GM23338 (cell line): ENCODE measurements around the gene PTAFR. TPM values are rescaled to one million over a fixed set of nuclear protein-coding genes. Genes with fewer than 3 reads are reported as not detected.

ENCODE experiments used
- ATAC-seq: fragments of 200-7000 bp; cut with Tn5 transposase; 3 replicates; pipeline ENCODE4 v1.9.1; 2020
- DNase-seq: peaks from one replicate; pipeline ENCODE4 v3.0.0-alpha.2; 2015; ENCODE audit warnings: low spot score
- H2AFZ ChIP-seq: fragments of 200-600 bp; sonication (generic); 2 replicates; pipeline ENCODE4 v1.8.0; 2016; ENCODE audit warnings: antibody characterized with exemption, mild to moderate bottlenecking, moderate library complexity
- H3F3A ChIP-seq: fragments of 200-600 bp; sonication (generic); replicated peaks from 2 replicates; pipeline ENCODE4 v1.8.0; 2017; ENCODE audit warnings: antibody characterized with exemption, mixed run types, low read depth
- H3K27ac ChIP-seq: fragments of 200-600 bp; sonication (generic); 2 replicates; pipeline ENCODE4 v1.6.1; 2016; ENCODE audit warnings: low read depth
- H3K27me3 ChIP-seq: fragments of 200-600 bp; sonication (generic); 2 replicates; pipeline ENCODE4 v1.8.0; 2016; ENCODE audit warnings: mild to moderate bottlenecking, mixed run types, moderate library complexity; ENCODE audit not compliant: insufficient read depth
- H3K36me3 ChIP-seq: fragments of 200-600 bp; sonication (generic); 2 replicates; pipeline ENCODE4 v1.8.0; 2016; ENCODE audit warnings: mild to moderate bottlenecking; ENCODE audit not compliant: insufficient read depth
- H3K4me1 ChIP-seq: fragments of 200-600 bp; sonication (generic); 2 replicates; pipeline ENCODE4 v1.8.0; 2016; ENCODE audit warnings: mild to moderate bottlenecking, moderate library complexity; ENCODE audit not compliant: insufficient read depth
- H3K4me2 ChIP-seq: fragments of 200-600 bp; sonication (generic); 2 replicates; pipeline ENCODE4 v1.7.1; 2017; ENCODE audit warnings: mixed run types
- H3K4me3 ChIP-seq: fragments of 200-600 bp; sonication (generic); 2 replicates; pipeline ENCODE4 v1.6.1; 2016; ENCODE audit warnings: mixed run types
- H3K79me2 ChIP-seq: fragments of 200-600 bp; sonication (generic); replicated peaks from 2 replicates; pipeline ENCODE4 v1.8.0; 2017; ENCODE audit warnings: mild to moderate bottlenecking; ENCODE audit not compliant: insufficient read depth
- H3K9me2 ChIP-seq: fragments of 200-600 bp; sonication (generic); 2 replicates; pipeline ENCODE4 v1.8.0; 2017; ENCODE audit not compliant: insufficient read depth
- H4K20me1 ChIP-seq: fragments of 200-600 bp; sonication (generic); replicated peaks from 2 replicates; pipeline ENCODE4 v1.8.0; 2017; ENCODE audit warnings: mild to moderate bottlenecking; ENCODE audit not compliant: insufficient read depth
- H3K27ac Mint-ChIP-seq: 2 replicates; pipeline ENCODE4 v1.8.0; 2020; ENCODE audit warnings: inconsistent platforms, mild to moderate bottlenecking, moderate library complexity, mixed read lengths
- H3K27me3 Mint-ChIP-seq: 3 replicates; pipeline ENCODE4 v1.8.0; 2022; ENCODE audit warnings: low read depth, mild to moderate bottlenecking, moderate library complexity, mixed read lengths, inconsistent platforms; ENCODE audit not compliant: insufficient read depth, poor library complexity
- H3K36me3 Mint-ChIP-seq: 3 replicates; pipeline ENCODE4 v1.8.0; 2021; ENCODE audit warnings: low read depth, mild to moderate bottlenecking, inconsistent platforms, moderate library complexity, mixed read lengths
- H3K4me1 Mint-ChIP-seq: 3 replicates; pipeline ENCODE4 v1.8.0; 2020; ENCODE audit warnings: mild to moderate bottlenecking, inconsistent platforms, mixed read lengths
- H3K4me3 Mint-ChIP-seq: 3 replicates; pipeline ENCODE4 v1.8.0; 2021; ENCODE audit warnings: moderate library complexity, mild to moderate bottlenecking, inconsistent platforms, mixed read lengths
- H3K9me3 Mint-ChIP-seq: 3 replicates; pipeline ENCODE4 v1.8.0; 2020; ENCODE audit warnings: moderate library complexity, mild to moderate bottlenecking, inconsistent platforms, mixed read lengths
- CREB1 ChIP-seq: fragments of 250-450 bp; sonication (Bioruptor Pico); IDR thresholded peaks from 2 replicates; pipeline ENCODE4 v1.5.0; 2020; ENCODE audit warnings: low read depth, mild to moderate bottlenecking, moderate library complexity
- ETS1 ChIP-seq: IDR thresholded peaks from 2 replicates; pipeline ENCODE4 v1.6.1; 2016; ENCODE audit warnings: antibody characterized with exemption
- EZH2 ChIP-seq: fragments of 200-600 bp; sonication (generic); IDR thresholded peaks from one replicate; pipeline ENCODE4 v1.8.0; 2017; ENCODE audit warnings: antibody characterized with exemption, mild to moderate bottlenecking, low read depth; ENCODE audit not compliant: unreplicated experiment
- EZH2phosphoT487 ChIP-seq: fragments of 200-600 bp; sonication (generic); IDR thresholded peaks from one replicate; pipeline ENCODE4 v1.8.1; 2018; ENCODE audit warnings: antibody characterized with exemption; ENCODE audit not compliant: unreplicated experiment
- JUNB ChIP-seq: IDR thresholded peaks from one replicate; pipeline ENCODE4 v1.6.1; 2016; ENCODE audit warnings: antibody characterized with exemption; ENCODE audit not compliant: unreplicated experiment
- NANOG ChIP-seq: IDR thresholded peaks from 2 replicates; pipeline ENCODE4 v1.6.1; 2016; ENCODE audit warnings: antibody characterized with exemption, borderline replicate concordance
- POLR2AphosphoS5 ChIP-seq: IDR thresholded peaks from 2 replicates; pipeline ENCODE4 v1.6.1; 2016; ENCODE audit warnings: antibody characterized with exemption, low read depth
- STAT1 ChIP-seq: IDR thresholded peaks from one replicate; pipeline ENCODE4 v1.6.1; 2016; ENCODE audit warnings: antibody characterized with exemption; ENCODE audit not compliant: unreplicated experiment
- ZNF114 ChIP-seq: fragments of 250-450 bp; sonication (Bioruptor Pico); IDR thresholded peaks from 2 replicates; pipeline ENCODE4 v1.5.0; 2020; ENCODE audit warnings: mild to moderate bottlenecking, moderate library complexity
- polyA plus RNA-seq: library from polyadenylated mRNA; unstranded; fragments of >200 nt; fragmentation: Nextera tagmentation; extraction: Ambion mirVana; gene quantifications from 2 replicates; pipeline ENCODE4 v1.2.1, GENCODE V29; 2016
- total RNA-seq: library from RNA; depleted of rRNA; stranded (reverse); fragments of >200 nt; shearing (Covaris generic); gene quantifications from 2 replicates; pipeline ENCODE4 v1.2.3, GENCODE V29; 2014
- TF ChIP-seq, protein P1 (sequence below): IDR thresholded peaks from one replicate; pipeline ENCODE4 v1.6.1; 2018; ENCODE audit warnings: antibody characterized with exemption; ENCODE audit not compliant: unreplicated experiment
- TF ChIP-seq, protein P2 (sequence below), 2 experiments: fragments of 200-600 bp in 1 of 2; sonication (generic) in 1 of 2; conservative IDR thresholded peaks; 2 replicates each; pipeline versions ENCODE4 v1.5.1 to v1.6.1; 2016 to 2017; ENCODE audit warnings: antibody characterized with exemption in 2 of 2, low read depth in 2 of 2, mild to moderate bottlenecking in 2 of 2, moderate library complexity in 1 of 2

The PTAFR gene
- total and polyA plus RNA-seq, 2 experiments from 2014 or later, result 0.29 to 0.76 TPM

DNA sequence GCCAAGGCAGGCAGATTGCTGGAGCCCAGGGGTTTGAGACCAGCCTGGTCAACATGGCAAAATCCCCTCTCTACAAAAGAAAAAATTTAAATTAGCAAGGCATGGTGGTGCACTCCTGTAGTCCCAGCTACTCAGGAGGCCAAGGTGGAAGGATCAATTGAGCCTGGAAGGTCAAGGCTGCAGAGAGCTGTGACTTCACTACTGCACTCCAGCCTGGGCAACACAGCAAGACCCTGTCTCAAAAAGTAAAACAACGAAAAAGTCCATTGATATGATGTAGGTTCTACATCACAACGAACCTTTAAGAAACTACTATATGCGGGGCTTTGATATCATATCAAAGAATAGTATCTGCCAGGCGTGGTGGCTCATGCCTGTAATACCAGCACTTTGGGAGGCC lies 20.9 kb downstream of the PTAFR start:
- Mint-ChIP-seq H3K4me3 (no peak overlapping the region), H3K27me3 (peaks cover 3% of the 10 kb centered on the region), H3K9me3 (no peaks in the 10 kb centered on the region), H3K4me1 (no peaks in the 10 kb centered on the region), H3K27ac (no peak overlapping the region), H3K36me3 (no peaks in the 10 kb centered on the region; the same call in 2 of the 3 replicates)
- DNase-seq, result no peak
- TF ChIP-seq, protein P1, sequence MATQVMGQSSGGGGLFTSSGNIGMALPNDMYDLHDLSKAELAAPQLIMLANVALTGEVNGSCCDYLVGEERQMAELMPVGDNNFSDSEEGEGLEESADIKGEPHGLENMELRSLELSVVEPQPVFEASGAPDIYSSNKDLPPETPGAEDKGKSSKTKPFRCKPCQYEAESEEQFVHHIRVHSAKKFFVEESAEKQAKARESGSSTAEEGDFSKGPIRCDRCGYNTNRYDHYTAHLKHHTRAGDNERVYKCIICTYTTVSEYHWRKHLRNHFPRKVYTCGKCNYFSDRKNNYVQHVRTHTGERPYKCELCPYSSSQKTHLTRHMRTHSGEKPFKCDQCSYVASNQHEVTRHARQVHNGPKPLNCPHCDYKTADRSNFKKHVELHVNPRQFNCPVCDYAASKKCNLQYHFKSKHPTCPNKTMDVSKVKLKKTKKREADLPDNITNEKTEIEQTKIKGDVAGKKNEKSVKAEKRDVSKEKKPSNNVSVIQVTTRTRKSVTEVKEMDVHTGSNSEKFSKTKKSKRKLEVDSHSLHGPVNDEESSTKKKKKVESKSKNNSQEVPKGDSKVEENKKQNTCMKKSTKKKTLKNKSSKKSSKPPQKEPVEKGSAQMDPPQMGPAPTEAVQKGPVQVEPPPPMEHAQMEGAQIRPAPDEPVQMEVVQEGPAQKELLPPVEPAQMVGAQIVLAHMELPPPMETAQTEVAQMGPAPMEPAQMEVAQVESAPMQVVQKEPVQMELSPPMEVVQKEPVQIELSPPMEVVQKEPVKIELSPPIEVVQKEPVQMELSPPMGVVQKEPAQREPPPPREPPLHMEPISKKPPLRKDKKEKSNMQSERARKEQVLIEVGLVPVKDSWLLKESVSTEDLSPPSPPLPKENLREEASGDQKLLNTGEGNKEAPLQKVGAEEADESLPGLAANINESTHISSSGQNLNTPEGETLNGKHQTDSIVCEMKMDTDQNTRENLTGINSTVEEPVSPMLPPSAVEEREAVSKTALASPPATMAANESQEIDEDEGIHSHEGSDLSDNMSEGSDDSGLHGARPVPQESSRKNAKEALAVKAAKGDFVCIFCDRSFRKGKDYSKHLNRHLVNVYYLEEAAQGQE, result no peak
- H3K4me2 ChIP-seq, result no peak overlapping the region
- no peaks in the 10 kb centered on the region for H3K4me1 ChIP-seq
- H2AFZ ChIP-seq, result no peak overlapping the region
- no peaks in the 10 kb centered on the region for H4K20me1 ChIP-seq
- no peaks in the 10 kb centered on the region for H3F3A ChIP-seq
- no peaks in the 10 kb centered on the region for H3K79me2 ChIP-seq
- H3K27me3 ChIP-seq, result no peaks in the 10 kb centered on the region
- H3K4me3 ChIP-seq, result no peak overlapping the region
- no peak for ATAC-seq
- H3K27ac ChIP-seq, result no peak overlapping the region
- H3K9me2 ChIP-seq, result 0 out of 2 replicates have a peak, but pooled peaks cover 1% of the 10 kb centered on the region
- no peaks in the 10 kb centered on the region for H3K36me3 ChIP-seq

GRCh38 chr1:28154078-28154594 lies 22.4 kb downstream of the PTAFR start:
- H3K27ac ChIP-seq, result no peak overlapping the region
- TF ChIP-seq JUNB (no peak), EZH2 (no peak), ZNF114 (no peak), STAT1 (no peak), ETS1 (no peak), POLR2AphosphoS5 (no peak), CREB1 (CRISPR knock-in tag) (no peak), NANOG (no peak), EZH2phosphoT487 (no peak)
- TF ChIP-seq, protein P1, result no peak
- TF ChIP-seq, protein P2, sequence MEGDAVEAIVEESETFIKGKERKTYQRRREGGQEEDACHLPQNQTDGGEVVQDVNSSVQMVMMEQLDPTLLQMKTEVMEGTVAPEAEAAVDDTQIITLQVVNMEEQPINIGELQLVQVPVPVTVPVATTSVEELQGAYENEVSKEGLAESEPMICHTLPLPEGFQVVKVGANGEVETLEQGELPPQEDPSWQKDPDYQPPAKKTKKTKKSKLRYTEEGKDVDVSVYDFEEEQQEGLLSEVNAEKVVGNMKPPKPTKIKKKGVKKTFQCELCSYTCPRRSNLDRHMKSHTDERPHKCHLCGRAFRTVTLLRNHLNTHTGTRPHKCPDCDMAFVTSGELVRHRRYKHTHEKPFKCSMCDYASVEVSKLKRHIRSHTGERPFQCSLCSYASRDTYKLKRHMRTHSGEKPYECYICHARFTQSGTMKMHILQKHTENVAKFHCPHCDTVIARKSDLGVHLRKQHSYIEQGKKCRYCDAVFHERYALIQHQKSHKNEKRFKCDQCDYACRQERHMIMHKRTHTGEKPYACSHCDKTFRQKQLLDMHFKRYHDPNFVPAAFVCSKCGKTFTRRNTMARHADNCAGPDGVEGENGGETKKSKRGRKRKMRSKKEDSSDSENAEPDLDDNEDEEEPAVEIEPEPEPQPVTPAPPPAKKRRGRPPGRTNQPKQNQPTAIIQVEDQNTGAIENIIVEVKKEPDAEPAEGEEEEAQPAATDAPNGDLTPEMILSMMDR (conservative IDR thresholded peaks at IDR 0.05; ENCODE audit: low read depth in 2 of 2), result no peak

More at GRCh38 chr1:28154078-28154594, 22.4 kb downstream of the PTAFR start:
- H3K27me3 Mint-ChIP-seq, result peaks cover 6% of the 10 kb centered on the region
- H3K9me3 Mint-ChIP-seq, result no peaks in the 10 kb centered on the region
- H2AFZ ChIP-seq, result no peak overlapping the region
- no peaks in the 10 kb centered on the region for H3F3A ChIP-seq
- H3K27ac Mint-ChIP-seq, result no peak overlapping the region
- H3K4me3 Mint-ChIP-seq, result no peak overlapping the region
- no peaks in the 10 kb centered on the region; the same call in 2 of the 3 replicates for H3K36me3 Mint-ChIP-seq
- no peak for ATAC-seq
- no peaks in the 10 kb centered on the region for H3K4me1 Mint-ChIP-seq
- no peak overlapping the region for H3K4me3 ChIP-seq
- H3K79me2 ChIP-seq, result no peaks in the 10 kb centered on the region
- no peak overlapping the region for H3K4me2 ChIP-seq
- 0 out of 2 replicates have a peak, but pooled peaks cover 4% of the 10 kb centered on the region for H3K9me2 ChIP-seq
- no peak for DNase-seq
- no peaks in the 10 kb centered on the region for H3K36me3 ChIP-seq
- no peaks in the 10 kb centered on the region for H4K20me1 ChIP-seq
- H3K4me1 ChIP-seq, result no peaks in the 10 kb centered on the region
- no peaks in the 10 kb centered on the region for H3K27me3 ChIP-seq
